Suprapubic skin (tissue), 4 donors: ENCODE results near the gene ARHGAP29. TPM values are rescaled to one million over a fixed set of nuclear protein-coding genes. Genes with fewer than 3 reads are reported as not detected.

Experiments used
- DNase-seq, 2 donors: peaks; one replicate each; pipeline ENCODE4 v3.0.0-alpha.2; 2019; ENCODE audit warnings: low spot score in 2 of 2
- H3K27ac ChIP-seq: fragments of 200-600 bp; sonication (generic); one replicate; pipeline ENCODE4 v1.5.1; 2019
- H3K27me3 ChIP-seq: fragments of 200-600 bp; sonication (generic); one replicate; pipeline ENCODE4 v1.5.1; 2019
- H3K36me3 ChIP-seq: fragments of 200-600 bp; sonication (generic); one replicate; pipeline ENCODE4 v1.5.1; 2019
- H3K4me1 ChIP-seq: fragments of 200-600 bp; sonication (generic); one replicate; pipeline ENCODE4 v1.5.1; 2019
- H3K4me3 ChIP-seq: fragments of 200-600 bp; sonication (generic); one replicate; pipeline ENCODE4 v1.5.1; 2019; ENCODE audit warnings: mild to moderate bottlenecking
- H3K9me3 ChIP-seq: fragments of 200-600 bp; sonication (generic); one replicate; pipeline ENCODE4 v1.5.1; 2019
- CTCF ChIP-seq, 2 donors: fragments of 200-600 bp in 1 of 2; fragments of 450-650 bp in 1 of 2; sonication (generic) in 1 of 2; IDR thresholded peaks; one replicate each; pipeline ENCODE4 v1.5.1; 2016 to 2019; ENCODE audit warnings: antibody characterized with exemption in 2 of 2, mild to moderate bottlenecking in 1 of 2, moderate library complexity in 1 of 2
- EP300 ChIP-seq: sonication (generic); formaldehyde crosslinking; IDR thresholded peaks from one replicate; pipeline ENCODE4 v1.6.1; 2017; ENCODE audit warnings: antibody characterized with exemption
- POLR2A ChIP-seq, 2 donors: fragments of 450-650 bp; IDR thresholded peaks; one replicate each; pipeline ENCODE4 v1.6.1; 2017; ENCODE audit warnings: antibody characterized with exemption in 2 of 2, mild to moderate bottlenecking in 2 of 2, moderate library complexity in 2 of 2
- POLR2AphosphoS5 ChIP-seq, 3 donors: sonication (generic); formaldehyde crosslinking; IDR thresholded peaks; one replicate each; pipeline ENCODE4 v1.6.1; 2017; ENCODE audit warnings: antibody characterized with exemption in 3 of 3
- WGBS: methylation state at CpG from one replicate; pipeline ENCODE4 v1.1.5; 2018; 5-methylcytosine and 5-hydroxymethylcytosine counted together
- total RNA-seq, 4 donors: library from RNA; depleted of rRNA; stranded (reverse); fragments of >200 nt; gene quantifications; one replicate each; pipeline ENCODE4 v1.1.0, GENCODE V29; 2016

Gene ARHGAP29
- total RNA-seq, 4 donors from 2014 or later = 23.4 to 38.3 (median 28.6) TPM

GRCh38 chr1:94130851-94131595, 106.4 kb downstream of the ARHGAP29 start:
- WGBS = 80% methylated on average over 8 of the region's 8 CpGs
- TF ChIP-seq CTCF (IDR thresholded peaks at IDR 0.05) (no peak), POLR2AphosphoS5 (IDR thresholded peaks at IDR 0.05) (no peak), EP300 (no peak), POLR2A (IDR thresholded peaks at IDR 0.05) (no peak)
- no peak overlapping the region for H3K27ac ChIP-seq

GRCh38 chr1:94126651-94127050, 110.7 kb downstream of the ARHGAP29 start:
- Histone ChIP-seq H3K4me1 (no peaks in the 10 kb centered on the region), H3K27me3 (no peaks in the 10 kb centered on the region), H3K27ac (no peak overlapping the region), H3K36me3 (no peaks in the 10 kb centered on the region), H3K4me3 (no peak overlapping the region), H3K9me3 (no peaks in the 10 kb centered on the region)
- no peak for TF ChIP-seq EP300
- WGBS = 65% methylated on average over 3 of the region's 3 CpGs
- no peak for DNase-seq

More at GRCh38 chr1:94130851-94131595, 106.4 kb downstream of the ARHGAP29 start:
- Histone ChIP-seq H3K4me3 (no peak overlapping the region), H3K36me3 (no peaks in the 10 kb centered on the region), H3K9me3 (peaks cover 5% of the 10 kb centered on the region), H3K4me1 (no peaks in the 10 kb centered on the region), H3K27me3 (no peaks in the 10 kb centered on the region)
- no peak for DNase-seq

- DNase-seq = no peak
- TF ChIP-seq CTCF (IDR thresholded peaks at IDR 0.05) (no peak), POLR2AphosphoS5 (IDR thresholded peaks at IDR 0.05) (no peak), POLR2A (IDR thresholded peaks at IDR 0.05) (no peak), EP300 (no peak)
- no peak overlapping the region for H3K27ac ChIP-seq
- whole genome bisulfite sequencing = 73% methylated on average over 6 of the region's 6 CpGs
- H3K27me3 ChIP-seq = no peaks in the 10 kb centered on the region
- H3K36me3 ChIP-seq = no peaks in the 10 kb centered on the region
- H3K4me3 ChIP-seq = no peak overlapping the region
- H3K4me1 ChIP-seq = no peaks in the 10 kb centered on the region
- no peaks in the 10 kb centered on the region for H3K9me3 ChIP-seq
These were observed 111.6 kb downstream of the ARHGAP29 start for GRCh38 chr1:94125551-94126514.

GRCh38 chr1:94124538-94124937, 112.8 kb downstream of the ARHGAP29 start:
- DNase-seq = no peak
- TF ChIP-seq POLR2A (IDR thresholded peaks at IDR 0.05) (no peak), POLR2AphosphoS5 (IDR thresholded peaks at IDR 0.05) (no peak), CTCF (IDR thresholded peaks at IDR 0.05) (no peak), EP300 (no peak)
- Histone ChIP-seq H3K4me3 (no peak overlapping the region), H3K27me3 (no peaks in the 10 kb centered on the region), H3K36me3 (no peaks in the 10 kb centered on the region), H3K4me1 (no peaks in the 10 kb centered on the region), H3K27ac (no peak overlapping the region), H3K9me3 (no peaks in the 10 kb centered on the region)
- WGBS = 100% methylated on average over 1 of the region's 1 CpG

GRCh38 chr1:94122201-94122970, 115.0 kb downstream of the ARHGAP29 start:
- TF ChIP-seq POLR2A (IDR thresholded peaks at IDR 0.05) (no peak), CTCF (IDR thresholded peaks at IDR 0.05) (no peak), POLR2AphosphoS5 (IDR thresholded peaks at IDR 0.05) (no peak), EP300 (no peak)
- Histone ChIP-seq H3K4me1 (peaks cover under 1% of the 10 kb centered on the region), H3K27me3 (no peaks in the 10 kb centered on the region), H3K4me3 (no peak overlapping the region), H3K27ac (no peak overlapping the region), H3K36me3 (no peaks in the 10 kb centered on the region), H3K9me3 (no peaks in the 10 kb centered on the region)
- no peak for DNase-seq
- 76% methylated on average over 5 of the region's 5 CpGs for WGBS
